Erythroblast (primary cell): ENCODE data around the gene IFNLR1.

Experiments
- GATA1 ChIP-seq: IDR thresholded peaks from 2 replicates; pipeline ENCODE4 v1.6.1; 2011; ENCODE audit warnings: low read depth, mild to moderate bottlenecking, control low read depth, low read length, moderate library complexity
- POLR2A ChIP-seq: IDR thresholded peaks from 2 replicates; pipeline ENCODE4 v1.6.1; 2011; ENCODE audit warnings: mild to moderate bottlenecking, low read length

GRCh38 chr1:24150234-24151174 is 36.6 kb downstream of the IFNLR1 start:
- TF ChIP-seq POLR2A, result no peak
- TF ChIP-seq GATA1, result no peak
